Neural progenitor cell (in vitro differentiated cells): Measurements from ENCODE around the gene AJAP1.

Experiments used
- CTCF ChIP-seq: fragments of 200-600 bp; sonication (generic); IDR thresholded peaks from 2 replicates; pipeline ENCODE4 v1.5.1; 2017; ENCODE audit warnings: antibody characterized with exemption, mild to moderate bottlenecking
- EZH2 ChIP-seq: fragments of 200-600 bp; sonication (generic); IDR thresholded peaks from 2 replicates; pipeline ENCODE4 v1.6.1; 2017; ENCODE audit warnings: antibody characterized with exemption, mild to moderate bottlenecking, moderate library complexity

- TF ChIP-seq EZH2, result no peak
- no peak for TF ChIP-seq CTCF
Observed at GRCh38 chr1:4837031-4837600, 182.7 kb downstream of the AJAP1 start.
